ENCODE results near the gene ATIC.
A peak's percentile ranks its signal among the peaks of the same experiment; 100 is the strongest.

The ATIC gene

DNA sequence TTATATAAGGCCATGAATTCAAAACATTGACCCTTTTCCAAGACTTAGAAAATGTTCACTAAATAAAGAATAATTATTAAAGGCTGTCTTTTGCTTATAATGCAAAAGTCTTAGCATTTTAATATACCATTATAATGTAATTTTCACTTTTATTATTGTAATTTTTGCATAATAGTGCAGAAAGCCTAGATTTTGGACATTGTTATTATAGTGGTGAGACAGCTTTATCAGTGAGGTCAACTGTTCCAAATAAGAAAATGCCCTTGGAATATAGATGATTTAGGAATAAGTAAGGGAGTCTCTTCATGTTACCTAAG is 56.6 kb downstream of the ATIC start:
- TF ChIP-seq CTCF (conservative IDR thresholded peaks at IDR 0.05; ENCODE audit: low read depth, low read length): no peak
- DNase-seq (ENCODE audit: low read depth): no peak
- H3K4me3 ChIP-seq (ENCODE audit: low read depth, low read length): no peak overlapping the region

- DNase-seq (ENCODE audit: low read depth): peak; percentile 72
- TF ChIP-seq CTCF (conservative IDR thresholded peaks at IDR 0.05; ENCODE audit: low read depth, low read length): no peak
- no peak overlapping the region for H3K4me3 ChIP-seq (ENCODE audit: low read depth, low read length)
Measured at GRCh38 chr2:215369181-215369760, 57.4 kb downstream of the ATIC start.

GRCh38 chr2:215370112-215370965 is 58.5 kb downstream of the ATIC start:
- peak; percentile 56 for DNase-seq (ENCODE audit: low read depth)
- H3K4me3 ChIP-seq (ENCODE audit: low read depth, low read length): no peak overlapping the region
- TF ChIP-seq CTCF (conservative IDR thresholded peaks at IDR 0.05; ENCODE audit: low read depth, low read length): no peak

DNA sequence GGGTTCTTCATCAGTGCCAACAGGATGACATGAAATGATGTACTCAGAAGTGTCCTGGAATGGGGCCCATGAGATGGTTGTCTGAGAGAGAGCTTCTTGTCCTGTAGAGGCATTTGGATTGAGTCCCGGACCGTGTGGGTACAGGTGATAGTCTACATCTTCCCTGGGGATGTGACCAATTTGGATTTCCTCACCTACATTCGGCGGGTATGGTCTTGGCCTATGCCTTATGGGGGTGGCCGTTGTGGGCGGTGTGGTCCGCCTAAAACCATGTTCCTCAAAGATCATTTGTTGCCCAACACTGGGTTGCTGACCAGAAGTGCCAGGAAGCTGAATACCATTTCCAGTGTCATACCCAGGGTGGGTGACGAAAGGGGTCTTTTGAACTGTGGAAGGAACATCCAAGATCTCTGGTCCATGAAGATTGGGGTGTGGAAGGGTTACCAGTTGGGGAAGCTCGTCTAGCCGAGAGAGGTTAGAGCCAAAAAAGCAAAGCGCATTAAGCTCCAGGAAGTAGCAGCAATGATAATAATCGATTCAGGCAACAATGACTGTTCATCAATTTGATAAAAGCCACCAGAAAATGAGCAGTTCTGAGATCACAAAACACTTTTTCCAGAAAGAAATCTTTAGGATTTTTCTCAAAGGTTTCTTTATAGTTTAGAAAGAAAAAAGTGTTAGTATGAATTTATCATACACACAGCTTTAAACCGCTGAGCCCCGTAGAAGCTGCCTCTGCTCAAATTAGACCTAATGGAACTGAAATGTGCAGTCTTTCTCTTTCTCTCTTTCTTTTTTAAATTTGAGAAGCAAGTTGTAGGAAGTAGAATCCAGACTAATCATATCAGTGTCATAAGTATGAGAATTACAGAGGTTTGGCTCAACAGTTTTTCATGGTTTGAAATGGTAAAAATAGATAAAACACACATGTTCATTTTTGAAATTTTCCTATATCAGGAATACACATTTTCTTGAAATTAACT is 60.3 kb downstream of the ATIC start:
- no peak for TF ChIP-seq CTCF (conservative IDR thresholded peaks at IDR 0.05; ENCODE audit: low read depth, low read length)
- H3K4me3 ChIP-seq (ENCODE audit: low read depth, low read length): no peak overlapping the region
- DNase-seq (ENCODE audit: low read depth): peak; percentile 62

DNA sequence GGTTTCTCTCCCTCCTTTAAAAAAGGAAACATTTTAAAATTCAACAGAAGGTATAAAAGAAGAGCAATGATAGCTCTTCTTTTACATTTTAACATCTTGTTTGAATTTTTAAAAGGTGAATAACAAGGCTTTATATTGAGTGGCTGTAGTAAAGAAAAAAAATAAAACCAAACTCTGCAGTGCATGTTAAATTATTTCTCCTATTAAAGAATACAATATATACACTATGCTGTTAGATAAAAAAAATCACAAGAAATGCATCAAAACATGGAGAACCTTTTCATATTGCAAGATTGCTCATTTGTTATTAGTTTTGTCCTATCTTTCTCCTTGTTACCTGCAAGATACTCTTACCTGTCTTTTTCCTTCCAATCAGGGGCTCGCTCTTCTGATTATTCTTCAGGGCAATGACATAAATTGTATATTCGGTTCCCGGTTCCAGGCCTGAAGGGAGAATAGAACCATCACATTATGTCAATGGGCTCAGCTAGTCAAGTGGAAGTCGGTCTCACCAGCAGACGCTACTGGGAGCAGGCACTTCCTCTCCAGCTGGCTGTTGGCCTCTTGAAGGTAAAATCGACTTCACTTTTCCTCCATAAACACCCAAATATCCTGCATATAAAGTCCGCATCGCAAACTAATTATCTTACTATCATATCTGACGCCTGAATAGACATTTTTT is 61.2 kb downstream of the ATIC start:
- DNase-seq (ENCODE audit: low read depth): no peak
- no peak overlapping the region for H3K4me3 ChIP-seq (ENCODE audit: low read depth, low read length)
- no peak for TF ChIP-seq CTCF (conservative IDR thresholded peaks at IDR 0.05; ENCODE audit: low read depth, low read length)

- TF ChIP-seq CTCF (conservative IDR thresholded peaks at IDR 0.05; ENCODE audit: low read depth, low read length): no peak
- no peak for DNase-seq (ENCODE audit: low read depth)
- H3K4me3 ChIP-seq (ENCODE audit: low read depth, low read length): no peak overlapping the region
Measured at GRCh38 chr2:215374002-215374401, 62.1 kb downstream of the ATIC start.

Measured in choroid plexus epithelial cell (primary cell).